ENCODE measurements around the gene KCNIP1.

The KCNIP1 gene

DNA sequence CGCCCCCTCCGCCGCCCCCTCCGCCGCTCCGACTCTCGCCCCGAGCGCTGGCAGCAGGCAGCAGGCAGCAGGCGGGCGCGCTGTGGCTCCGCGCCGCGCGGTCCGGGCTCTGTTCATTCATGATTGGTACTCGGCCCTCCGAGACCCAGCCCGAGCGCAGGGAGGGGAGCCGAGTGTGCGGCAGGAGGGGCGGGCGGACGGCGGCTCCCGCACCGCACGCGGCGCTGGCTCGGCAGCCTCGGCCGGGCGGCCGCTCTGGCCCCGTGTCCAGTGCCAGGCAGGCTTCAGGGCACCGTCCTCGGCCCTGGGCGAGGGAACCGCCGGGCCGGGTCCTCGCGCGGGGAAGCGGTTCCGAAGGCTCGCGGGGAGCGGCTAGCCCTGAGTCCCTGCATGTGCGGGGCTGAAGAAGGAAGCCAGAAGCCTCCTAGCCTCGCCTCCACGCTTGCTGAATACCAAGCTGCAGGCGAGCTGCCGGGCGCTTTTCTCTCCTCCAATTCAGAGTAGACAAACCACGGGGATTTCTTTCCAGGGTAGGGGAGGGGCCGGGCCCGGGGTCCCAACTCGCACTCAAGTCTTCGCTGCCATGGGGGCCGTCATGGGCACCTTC, at the start of gene KCNIP1:
Gene KCNIP1 (plus strand): TSS at position 31 of the 607 bp plus-strand sequence.
- DNase-seq = no peak

DNA sequence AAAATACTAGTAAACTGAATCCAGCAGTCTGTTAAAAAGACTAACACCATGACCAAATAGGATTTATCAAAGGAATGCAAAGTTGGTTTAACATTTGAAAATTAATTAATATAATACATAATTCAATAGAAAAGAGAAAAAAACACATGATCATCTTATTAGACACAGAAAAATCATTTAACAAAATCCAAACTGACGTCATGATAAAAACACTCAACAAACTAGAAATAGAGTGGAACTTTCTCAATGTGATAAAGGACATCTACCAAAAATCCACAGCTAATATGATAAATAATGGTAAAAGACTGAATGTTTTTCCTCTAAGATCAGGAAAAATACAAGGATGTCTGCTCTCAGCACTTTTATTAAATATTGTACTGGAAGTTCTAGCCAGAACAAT, 40.4 kb upstream of the KCNIP1 start:
- DNase-seq = no peak

DNA sequence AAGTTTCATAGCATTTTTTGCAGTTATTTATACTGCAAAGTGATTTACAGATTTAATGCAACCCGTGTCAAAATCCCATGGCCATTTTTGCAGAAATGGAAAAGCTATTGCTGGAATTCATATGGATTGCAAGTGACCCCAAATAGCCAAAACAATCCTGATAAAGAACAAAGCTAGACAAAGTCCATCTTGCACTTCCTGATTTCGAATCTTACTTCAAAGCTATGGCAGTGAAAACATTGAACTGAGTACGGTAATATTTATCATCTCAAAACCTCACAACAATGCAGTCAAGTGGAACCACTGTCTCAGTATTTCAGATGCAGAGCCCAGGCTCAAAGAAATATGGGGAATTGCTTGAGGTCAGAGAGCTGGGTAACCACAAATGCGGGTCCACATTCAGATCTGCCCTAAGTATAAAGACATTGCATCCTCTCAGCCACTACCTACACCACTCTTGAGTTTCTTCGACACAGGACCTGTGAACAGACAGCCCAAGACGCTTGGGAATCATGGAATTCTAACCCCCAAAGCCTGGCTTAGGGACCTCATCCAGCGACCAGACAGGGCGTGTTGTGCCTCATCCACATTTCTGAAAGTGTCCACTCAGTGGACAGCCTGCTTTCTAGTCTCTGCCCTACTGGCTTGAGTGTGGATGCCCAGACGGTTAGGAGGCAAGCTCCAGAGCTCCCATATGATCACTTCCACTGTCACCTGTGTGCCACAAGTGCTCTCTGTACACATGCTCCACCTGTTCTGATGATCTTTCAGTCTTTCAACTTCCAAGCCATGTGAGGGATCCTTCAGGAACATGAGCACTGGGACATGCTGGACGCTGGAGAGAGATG, 39.3 kb upstream of the KCNIP1 start:
- DNase-seq = no peak

DNA sequence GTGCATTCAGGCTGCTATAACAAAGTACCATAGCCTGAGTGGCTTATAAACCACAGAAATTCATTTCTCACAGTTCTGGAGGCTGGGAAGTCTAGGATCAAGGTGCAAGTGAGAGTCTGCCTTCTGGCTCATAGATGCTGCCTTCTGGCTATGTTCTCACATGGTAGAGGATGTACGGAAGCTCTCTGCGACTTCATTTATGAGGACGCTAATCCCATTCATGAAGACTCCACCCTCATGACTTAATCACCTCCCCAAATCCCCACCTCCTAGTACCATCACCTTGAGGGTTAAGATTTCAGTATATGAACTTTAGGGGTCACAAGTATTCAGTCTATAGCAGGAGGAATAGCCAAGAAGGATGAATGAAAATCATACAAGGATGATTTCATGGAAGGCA, 37.3 kb upstream of the KCNIP1 start:
- no peak for DNase-seq

DNA sequence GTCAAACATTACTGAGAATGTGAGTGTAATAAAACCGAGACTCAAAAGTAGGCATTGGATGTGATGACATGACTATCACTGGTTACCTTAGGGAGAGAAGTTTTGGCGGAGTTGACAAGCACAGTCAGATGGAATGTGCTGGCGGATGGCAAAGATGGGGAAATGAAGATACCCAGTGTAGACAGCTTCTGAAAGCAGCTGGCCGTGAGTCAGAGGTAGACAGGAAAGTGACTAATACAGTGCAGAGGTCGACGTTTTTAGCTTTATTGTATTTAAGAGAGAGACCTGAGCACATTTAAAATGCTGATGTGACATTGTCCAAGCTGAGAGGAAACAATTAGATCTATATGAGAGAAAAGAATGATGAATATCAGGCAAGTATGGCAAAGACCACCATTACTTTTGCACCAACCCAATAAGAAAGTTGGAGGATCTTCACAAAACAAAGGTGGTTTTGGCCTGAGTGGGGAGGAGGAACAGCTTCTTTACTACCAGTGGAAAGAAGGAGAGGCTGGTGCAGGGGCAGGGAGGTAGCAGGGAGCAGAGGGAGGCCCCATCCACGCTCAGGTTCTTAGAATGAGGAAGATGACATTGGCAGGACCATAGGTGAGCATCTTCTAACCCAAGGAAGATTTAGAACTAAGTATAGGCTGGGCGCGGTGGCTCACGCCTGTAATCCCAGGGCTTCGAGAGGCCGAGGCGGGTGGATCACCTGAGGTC, 36.7 kb upstream of the KCNIP1 start:
- no peak for DNase-seq

DNA sequence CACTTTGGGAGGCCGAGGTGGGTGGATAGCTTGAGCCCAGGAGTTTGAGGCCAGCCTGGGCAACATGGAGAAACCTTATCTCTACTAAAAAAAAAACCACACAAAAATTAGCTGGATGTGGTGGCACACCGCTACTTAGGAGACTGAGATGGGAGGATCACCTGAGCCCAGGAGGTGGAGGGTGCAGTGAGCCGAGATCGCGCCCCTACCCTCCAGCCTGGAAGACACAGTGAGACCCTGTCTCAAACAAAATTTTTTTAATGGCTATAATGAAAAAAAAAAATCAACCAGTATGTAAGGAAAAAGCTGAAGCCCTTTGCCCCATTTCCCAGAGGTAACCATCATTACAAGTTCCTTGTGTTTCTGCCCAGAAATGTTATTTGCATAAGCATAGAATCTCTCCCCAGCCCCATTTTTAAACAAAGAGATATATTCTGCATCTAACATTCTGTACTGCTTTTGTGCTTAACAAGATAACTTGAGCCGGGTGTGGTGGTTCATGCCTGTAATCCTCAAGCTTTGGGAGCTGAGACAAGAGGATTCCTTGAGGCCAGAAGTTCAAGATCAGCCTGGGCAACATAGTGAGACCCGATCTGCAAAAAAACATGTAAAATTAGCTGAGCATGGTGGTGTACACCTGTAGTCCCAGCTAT, 35.1 kb upstream of the KCNIP1 start:
- DNase-seq = no peak

DNA sequence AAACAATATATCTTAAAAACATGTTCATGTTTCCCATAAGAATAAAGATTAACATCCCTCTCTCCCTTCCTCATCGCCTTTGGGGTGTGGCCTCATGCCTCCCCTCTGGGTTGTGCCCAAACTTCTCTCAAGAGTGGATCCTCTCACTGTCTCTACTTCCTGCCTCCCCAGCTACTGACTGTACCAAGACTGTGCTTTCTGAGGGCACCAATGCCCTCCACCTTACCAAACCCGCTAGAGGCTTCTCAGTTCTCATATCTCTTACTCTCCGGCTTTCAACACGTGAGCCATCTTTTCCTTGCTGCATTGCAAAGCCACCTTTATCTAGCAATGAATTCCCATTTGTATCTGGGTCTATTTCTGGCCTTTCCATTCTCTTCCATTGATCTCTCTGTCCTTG, 34.4 kb upstream of the KCNIP1 start:
- no peak for DNase-seq

DNA sequence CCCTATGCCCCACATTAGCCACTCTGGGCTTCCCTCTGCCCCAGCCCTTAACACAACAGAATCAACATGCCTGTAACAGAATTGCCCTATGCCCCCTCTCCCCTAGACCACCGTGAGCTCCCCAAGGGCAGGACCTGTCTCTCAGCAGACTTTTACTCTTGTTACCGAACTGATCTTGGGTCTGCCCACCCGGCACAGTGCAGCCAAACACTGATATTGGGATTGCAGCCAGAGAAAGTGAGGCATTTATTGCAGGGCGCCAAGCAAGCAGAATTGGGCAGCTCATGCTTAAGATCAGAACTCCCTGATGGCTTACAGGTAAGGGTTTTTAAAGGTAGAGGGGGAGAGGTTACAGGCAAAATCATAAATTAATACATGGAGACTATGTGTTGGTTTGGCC, 33.5 kb upstream of the KCNIP1 start:
- DNase-seq = no peak

DNA sequence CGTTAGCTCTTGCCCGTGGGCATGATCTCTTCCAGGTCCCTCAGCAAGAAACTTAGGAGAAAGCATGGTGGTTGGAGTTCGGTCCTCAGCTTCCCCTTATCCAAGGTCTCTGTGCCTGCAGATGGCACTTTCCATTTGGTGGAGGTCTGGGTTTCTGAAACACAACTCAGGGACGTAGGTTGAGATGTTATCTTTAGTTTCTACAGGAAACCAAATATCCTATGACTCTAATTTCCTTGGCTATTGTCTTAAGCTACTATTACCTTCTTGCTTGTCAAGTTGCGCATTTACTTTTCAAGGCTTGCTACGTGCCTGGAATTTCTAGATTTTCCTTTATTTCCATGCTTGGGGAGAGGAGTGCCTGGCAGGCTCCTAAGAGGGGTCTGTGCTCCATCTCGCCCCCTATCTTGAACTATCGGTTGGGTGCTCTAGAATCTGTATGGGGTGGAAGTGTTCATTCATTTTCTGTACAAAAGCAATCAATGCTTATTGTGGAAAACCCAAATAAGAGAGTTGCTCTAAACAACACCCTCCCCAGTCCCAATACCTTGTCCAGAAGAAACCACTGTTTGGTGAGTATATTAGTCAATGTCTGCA, 32.9 kb upstream of the KCNIP1 start:
- DNase-seq = no peak

DNA sequence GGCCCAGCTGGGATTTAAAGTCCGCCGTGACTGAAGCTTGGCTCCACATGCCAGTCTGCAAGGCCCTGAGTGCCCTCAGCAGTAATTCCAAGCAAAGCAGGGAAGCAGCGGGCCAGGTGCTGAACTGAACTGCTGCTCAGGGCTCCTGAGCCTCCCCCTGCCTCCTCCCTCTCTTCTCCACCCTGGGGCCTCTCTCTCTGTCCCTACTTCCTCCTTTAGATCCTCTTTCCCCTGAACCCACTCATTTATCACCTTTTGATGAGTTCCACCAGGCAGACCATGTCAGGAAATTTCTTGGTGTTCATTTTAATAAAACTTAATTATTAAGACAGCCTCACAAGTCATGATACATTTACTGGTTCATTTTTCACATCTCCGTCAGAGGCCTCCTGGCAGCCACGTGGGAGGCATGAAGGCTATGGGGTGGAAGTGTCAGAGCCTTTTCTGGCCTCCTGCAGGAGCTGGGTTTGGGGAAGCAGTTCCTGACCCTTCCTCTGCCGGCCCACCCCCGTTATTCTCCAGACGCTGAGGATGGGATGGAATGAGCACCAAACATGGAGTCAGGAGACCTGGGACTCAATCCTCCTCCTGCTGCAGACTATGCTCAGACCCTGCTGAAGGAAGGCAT, 32.2 kb upstream of the KCNIP1 start:
- DNase-seq = no peak

DNA sequence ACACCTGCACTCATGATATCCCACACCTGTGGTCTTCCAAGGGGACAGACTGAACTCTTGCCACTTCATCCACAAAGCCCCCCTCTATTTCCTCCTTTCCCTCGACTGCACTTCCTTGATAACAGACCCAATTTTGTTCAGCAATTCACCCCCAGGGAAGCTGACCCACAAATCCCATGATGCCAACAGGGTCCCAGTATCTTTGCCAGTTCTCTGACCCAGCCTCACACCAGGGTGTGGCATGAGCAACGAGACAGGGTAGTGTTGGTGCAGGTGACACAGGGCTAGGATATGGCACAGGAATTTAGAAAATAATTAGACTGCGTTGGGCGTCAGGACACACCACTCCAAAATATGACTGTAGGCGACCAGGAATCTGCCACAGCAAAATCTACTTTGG, 30.2 kb upstream of the KCNIP1 start:
- DNase-seq = no peak

DNA sequence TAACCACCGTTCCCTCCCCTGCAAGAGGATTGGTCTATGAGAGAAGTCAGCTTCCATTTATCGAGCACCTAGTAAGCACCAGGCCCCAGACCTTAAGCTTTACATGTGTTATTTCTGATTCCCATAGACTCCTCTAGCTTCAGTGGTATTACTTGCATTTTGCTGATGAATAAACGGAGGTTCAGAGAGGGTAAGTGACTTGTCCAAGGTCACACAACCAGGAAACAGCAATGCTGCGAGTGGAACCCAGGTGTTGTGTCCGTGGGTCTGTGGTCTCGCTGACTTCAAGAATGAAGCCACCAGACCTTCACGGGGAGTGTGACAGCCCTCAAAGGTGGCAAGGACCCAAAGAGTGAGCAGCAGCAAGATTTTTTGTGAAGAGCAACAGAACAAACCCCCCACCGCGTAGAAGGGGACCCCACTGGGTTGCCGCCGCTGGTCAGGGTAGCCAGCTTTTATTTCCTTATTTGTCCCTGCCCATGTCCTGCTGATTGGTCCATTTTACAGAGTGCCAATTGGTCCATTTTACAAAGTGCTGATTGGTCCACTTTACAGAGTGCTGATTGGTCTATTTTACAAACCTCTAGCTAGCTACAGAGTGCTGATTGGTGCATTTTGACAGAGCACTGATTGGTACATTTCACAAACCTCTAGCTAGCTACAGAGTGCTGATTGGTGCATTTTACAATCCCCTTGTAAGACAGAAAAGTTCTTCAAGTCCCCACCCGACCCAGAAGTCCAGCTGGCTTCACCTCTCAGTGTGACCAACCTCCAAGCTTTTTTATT, 29.1 kb upstream of the KCNIP1 start:
- no peak for DNase-seq

DNA sequence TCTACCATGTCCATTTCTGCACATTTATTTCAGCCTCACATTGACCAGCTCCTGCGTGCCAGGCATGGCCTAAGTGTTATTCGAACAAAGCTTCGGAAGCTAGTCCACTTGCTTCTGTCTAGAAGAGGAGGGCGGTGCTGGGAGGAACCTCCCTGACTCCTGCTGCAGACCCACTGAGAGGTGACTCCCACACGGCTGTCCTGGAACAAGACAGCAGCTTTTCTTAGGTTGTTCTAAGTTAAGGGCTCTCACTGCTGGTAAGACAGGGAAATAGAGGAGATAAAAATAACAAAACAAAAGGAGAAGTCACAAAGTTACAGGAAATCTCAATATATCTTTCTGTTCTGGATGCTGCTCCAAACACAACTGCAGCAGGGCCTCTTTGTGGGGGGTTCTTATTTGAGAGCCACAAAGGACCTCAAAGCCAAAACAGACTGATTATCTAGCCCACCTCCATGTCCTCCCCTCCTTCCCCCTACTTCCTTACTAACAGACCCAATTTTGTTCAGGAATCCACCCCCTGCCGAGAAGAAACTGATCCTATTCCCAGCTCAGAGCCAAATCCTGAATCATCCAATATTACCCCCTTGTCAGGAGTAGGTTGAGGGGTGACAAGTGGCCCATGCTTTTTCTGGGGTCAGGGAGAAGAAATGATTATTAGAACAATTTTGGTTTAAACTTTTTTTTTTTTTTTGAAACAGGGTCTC, 28.4 kb upstream of the KCNIP1 start:
- DNase-seq = no peak

DNA sequence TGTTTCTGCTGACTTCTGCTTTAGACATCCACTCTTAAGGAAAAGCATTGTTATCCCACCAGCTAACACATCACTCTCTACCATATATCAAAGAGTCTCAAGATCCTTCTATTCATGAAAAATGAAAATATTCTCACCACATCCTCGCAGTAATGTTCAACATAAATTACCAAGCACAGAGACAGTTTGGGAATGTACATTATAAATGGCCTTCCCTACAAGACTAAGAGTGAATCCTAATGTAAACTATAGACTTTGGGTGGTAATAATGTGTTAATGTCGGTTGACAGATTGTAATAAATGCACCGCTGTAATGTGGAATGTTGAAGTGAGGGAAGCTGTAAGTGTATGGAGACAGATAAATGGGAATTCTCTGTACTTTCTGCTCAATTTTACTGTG, 27.1 kb upstream of the KCNIP1 start:
- DNase-seq = no peak

DNA sequence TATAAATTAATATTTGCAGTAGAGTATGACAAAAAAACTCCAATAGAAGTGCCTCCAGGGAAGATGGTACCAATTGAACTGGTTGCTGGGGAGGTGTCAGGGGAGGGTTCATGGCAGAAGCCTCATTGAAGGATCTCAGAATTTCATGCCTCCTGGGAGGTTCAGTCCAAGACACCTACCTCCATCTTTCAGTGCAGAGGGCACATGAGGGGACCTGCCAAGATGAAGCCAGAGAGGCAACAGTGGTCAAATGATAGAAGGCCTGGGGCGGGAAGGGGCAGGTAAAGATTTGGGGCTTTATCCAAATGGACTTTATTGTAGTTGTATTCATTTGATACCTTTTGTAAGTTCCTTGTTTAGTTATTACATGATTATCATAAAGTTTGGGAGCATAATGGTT, 25.9 kb upstream of the KCNIP1 start:
- no peak for DNase-seq

DNA sequence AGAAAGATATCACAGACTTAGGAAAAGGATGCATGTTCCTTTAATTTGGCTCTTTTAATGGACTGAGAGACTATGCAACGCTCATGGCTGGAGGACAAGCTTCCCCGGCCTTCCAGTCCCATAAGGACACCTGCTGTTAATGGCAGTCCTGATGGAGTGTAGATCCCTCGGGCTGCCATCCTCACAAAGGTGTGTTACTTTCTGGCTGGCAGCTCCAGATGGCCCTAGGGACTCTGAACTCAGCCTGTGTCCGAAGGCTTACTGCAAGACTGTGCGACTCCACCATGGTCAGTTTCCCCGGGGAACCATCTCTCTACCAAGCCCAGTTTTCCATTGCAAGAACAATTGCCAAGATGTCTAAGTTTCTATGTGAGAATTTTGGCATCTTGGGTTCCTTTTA, 25.5 kb upstream of the KCNIP1 start:
- no peak for DNase-seq

DNA sequence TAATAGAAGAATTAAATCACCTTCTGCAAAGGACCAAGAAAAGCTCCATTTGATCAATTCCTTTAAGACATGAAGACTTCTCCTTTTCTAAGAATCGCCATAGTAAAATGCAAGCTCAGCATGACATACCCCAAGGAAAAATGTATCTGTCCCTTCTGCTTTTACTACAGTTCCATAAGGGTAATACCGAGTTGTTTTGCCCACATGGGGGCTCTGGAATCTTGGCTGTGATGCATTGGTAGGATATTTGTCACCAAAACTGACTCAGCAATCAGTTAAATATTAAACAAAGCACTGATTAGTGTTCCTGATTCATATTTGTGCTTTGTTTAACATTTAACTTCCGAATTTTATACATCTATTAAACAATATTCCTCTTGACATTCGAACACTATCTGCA, 24.3 kb upstream of the KCNIP1 start:
- no peak for DNase-seq

DNA sequence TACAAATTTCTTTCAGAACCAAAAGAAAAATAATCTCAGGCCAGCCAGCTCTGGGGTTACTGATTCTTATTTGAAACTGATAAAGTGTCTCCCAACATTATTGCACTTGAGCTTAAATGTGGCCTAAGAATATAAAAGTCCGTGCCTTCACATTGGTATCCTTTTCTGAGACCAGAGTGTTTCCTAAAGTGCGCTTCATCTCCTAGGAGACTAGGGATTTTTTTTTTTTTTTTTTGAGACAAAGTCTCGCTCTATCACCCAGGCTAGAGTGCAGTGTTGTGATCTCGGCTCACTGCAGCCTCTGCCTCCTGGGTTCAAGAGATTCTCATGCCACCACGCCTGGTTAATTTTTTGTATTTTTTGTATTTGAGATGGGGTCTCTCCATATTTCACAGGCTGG, 23.6 kb upstream of the KCNIP1 start:
- DNase-seq = no peak

DNA sequence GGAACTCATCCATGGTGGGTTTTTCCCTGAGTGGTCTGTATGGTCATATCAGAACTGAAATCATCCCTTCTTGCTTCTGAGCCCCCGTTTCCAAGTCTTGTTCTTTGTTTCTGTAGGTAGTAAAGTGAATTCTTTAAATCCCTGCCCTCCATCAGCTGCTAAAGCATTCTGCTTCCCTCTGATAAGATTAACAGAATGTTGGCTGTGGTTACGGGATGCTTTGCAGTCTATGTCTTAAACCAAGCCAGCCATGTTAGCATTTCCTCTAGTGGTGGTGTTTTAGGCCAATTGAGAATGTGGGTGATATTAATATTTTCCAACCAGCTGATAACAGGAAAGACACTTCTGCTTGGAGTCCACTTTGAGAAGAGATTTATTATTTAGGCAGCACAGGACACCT, 22.0 kb upstream of the KCNIP1 start:
- DNase-seq = peak; percentile 55

DNA sequence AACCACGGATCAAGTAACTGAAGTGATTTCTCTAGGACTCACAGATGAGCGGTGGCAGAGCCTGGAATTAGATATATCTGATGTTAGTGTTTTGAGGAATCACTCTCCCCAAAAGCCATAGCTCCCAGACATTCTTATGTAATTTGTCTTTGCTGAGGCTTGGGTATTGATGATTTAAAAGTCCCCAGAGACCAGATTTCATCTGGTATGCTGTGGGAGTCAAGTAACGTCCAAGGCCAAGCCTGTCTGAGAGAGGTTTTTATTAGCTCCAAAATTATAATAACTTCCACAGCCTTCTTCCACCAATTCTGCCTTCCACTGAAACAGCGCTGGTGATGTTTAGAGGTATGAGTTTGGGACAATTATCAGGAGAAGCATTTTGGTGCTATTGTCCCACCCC, 21.3 kb upstream of the KCNIP1 start:
- DNase-seq = no peak

Data from hematopoietic multipotent progenitor cell treated with erythropoietin and hydrocortisone succinate and interleukin-3 and kit ligand, for 6 days (in vitro differentiated cells).